Stimulated activated CD4-positive, alpha-beta T cell treated with anti-CD3 and anti-CD28 coated beads, TNF-alpha, amount 100 ng/mL, for 48 hours (primary cell): ENCODE measurements around the gene BTNL3.
"Not testable (repeated sequence)": the region's sequence is repeated elsewhere in the genome, so short reads cannot be mapped to it uniquely, and the experiment has no call there.

Experiments used
- DNase-seq, 3 donors: peaks; one replicate each; pipeline ENCODE4 v3.0.0-alpha.2; 2020; ENCODE audit warnings: low read depth in 3 of 3

Gene BTNL3

DNA sequence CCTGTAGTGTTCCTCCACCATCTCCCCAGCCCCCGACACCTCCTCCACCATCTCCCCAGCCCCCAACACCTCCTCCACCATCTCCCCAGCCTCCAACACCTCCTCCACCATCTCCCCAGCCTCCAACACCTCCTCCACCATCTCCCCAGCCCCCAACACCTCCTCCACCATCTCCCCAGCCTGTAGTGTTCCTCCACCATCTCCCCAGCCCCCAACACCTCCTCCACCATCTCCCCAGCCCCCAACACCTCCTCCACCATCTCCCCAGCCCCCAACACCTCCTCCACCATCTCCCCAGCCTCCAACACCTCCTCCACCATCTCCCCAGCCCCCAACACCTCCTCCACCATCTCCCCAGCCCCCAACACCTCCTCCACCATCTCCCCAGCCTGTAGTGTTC lies 57.2 kb downstream of the BTNL3 start:
- DNase-seq = not testable (repeated sequence)

GRCh38 chr5:181047288-181047687 lies 58.6 kb downstream of the BTNL3 start:
- DNase-seq = no peak

DNA sequence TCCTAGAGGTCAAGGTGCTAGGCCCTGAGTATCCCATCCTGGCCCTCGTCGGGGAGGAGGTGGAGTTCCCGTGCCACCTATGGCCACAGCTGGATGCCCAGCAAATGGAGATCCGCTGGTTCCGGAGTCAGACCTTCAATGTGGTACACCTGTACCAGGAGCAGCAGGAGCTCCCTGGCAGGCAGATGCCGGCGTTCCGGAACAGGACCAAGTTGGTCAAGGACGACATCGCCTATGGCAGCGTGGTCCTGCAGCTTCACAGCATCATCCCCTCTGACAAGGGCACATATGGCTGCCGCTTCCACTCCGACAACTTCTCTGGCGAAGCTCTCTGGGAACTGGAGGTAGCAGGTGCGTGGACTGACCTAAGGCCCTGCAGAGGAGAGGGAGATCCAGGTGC lies 59.3 kb downstream of the BTNL3 start:
- no peak for DNase-seq

- DNase-seq = no peak
Measured at GRCh38 chr5:181050016-181050415, 61.4 kb downstream of the BTNL3 start.

GRCh38 chr5:181051841-181052671 lies 63.4 kb downstream of the BTNL3 start:
- DNase-seq = no peak

GRCh38 chr5:181052672-181053487 lies 64.2 kb downstream of the BTNL3 start:
- DNase-seq = no peak

- no peak for DNase-seq
Measured at GRCh38 chr5:181053488-181054121, 65.0 kb downstream of the BTNL3 start.

DNA sequence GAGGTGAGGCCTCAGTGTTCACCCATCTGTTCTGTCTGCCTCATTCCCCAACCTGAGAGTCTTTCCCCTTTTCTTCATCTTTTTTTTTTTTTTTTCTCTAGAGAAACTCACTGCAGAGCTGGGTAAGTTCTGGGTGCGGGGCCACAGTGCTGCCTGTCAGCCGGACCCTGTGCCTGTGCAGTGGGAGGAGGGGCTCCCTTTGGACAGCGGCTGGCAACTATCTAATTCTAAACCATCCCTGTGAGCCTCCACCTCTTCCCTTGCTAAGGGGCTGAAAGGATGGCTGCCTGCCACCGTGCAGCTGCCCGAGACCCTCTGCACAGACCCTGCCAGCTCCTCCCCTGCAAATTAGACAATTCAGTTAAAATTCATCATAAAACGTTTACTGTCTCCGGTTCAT lies 65.5 kb downstream of the BTNL3 start:
- DNase-seq = no peak

GRCh38 chr5:181054871-181055459 lies 66.3 kb downstream of the BTNL3 start:
- DNase-seq = no peak
